ENCODE measurements around the gene FYTTD1. TPM values are rescaled to one million over a fixed set of nuclear protein-coding genes. Genes with fewer than 3 reads are reported as not detected.
"Not testable (repeated sequence)": the region's sequence is repeated elsewhere in the genome, so short reads cannot be mapped to it uniquely, and the experiment has no call there.

FYTTD1 gene, protein sequence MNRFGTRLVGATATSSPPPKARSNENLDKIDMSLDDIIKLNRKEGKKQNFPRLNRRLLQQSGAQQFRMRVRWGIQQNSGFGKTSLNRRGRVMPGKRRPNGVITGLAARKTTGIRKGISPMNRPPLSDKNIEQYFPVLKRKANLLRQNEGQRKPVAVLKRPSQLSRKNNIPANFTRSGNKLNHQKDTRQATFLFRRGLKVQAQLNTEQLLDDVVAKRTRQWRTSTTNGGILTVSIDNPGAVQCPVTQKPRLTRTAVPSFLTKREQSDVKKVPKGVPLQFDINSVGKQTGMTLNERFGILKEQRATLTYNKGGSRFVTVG
- total RNA-seq (10 to 100 TPM; 60.0 to 60.2 TPM), polyA plus RNA-seq (100 to 1,000 TPM in 1 of 2 donors, 10 to 100 TPM in 1; 98.6 to 120 TPM)

DNA sequence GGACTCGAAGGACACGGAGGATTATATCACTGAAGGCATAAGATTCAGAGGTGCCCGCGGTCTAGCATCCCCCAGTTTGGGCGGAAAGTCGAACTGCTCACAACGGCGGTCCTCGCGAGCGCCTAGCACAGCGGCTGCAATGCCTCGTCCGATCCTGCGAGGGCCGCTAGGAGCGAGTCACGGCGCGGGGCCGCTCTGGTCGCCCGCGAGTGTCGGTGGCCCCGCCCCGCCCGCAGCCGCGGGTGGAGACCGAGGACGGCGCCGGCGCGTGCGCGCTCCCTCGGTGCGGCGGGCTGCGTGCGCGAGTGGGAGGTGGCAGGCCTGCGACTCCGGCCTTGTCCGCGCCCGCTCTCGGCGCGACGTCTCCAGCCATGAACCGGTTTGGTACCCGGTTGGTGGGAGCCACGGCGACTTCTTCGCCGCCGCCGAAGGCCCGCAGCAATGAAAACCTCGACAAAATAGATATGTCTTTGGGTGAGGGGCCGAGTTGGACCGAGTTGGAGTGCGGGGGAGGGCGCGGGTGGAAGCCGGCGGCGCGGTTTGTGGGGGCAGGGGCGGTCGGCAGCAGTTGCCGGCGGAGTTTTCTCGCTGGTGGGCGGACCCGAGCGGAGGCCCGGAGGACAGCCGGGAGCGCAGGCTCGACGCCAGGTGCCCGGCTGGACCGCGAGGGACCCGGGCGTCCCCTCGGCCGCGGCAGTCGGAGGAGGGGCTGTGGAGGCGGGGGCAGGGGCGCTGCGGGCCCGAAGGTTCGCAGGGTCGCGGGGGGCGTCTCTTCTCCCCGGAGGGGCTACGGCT is at the start of gene FYTTD1:
Gene FYTTD1, plus strand, starts transcription at position 283 of the 795 bp plus-strand sequence. Its CDS starts 89 bp downstream, at position 372.
- peak within 1 kb of the TSS; percentile 86 for H3K27ac ChIP-seq (ENCODE audit: low read depth, low read length)
- peaks cover 50% of the 10 kb centered on the region for H3K4me1 ChIP-seq (ENCODE audit: insufficient read depth, low read length)
- H3K27me3 Mint-ChIP-seq, result peaks cover 0 to 2% of the 10 kb centered on the region in 2 donors
- H3K27me3 ChIP-seq (ENCODE audit: insufficient read depth, low read length), result no peaks in the 10 kb centered on the region
- peak; percentile 86 to 90 (median 88) for DNase-seq
- H3K36me3 ChIP-seq (ENCODE audit: insufficient read depth, low read length), result no peaks in the 10 kb centered on the region
- peak within 1 kb of the TSS; percentile 93 to 99 (median 98) for H3K4me3 Mint-ChIP-seq
- ChIA-PET CTCF (ENCODE audit: partially characterized antibody) (interaction anchor here (0.7 to 1.7 kb wide), 10 partner anchors 9 to 156 kb away, joined by 3 to 11 read pairs (median 4); no protein-coding TSS in a partner anchor), POLR2A (ENCODE audit: partially characterized antibody) (interaction anchor here (1.2 to 4.2 kb wide), 6 partner anchors 13 to 200 kb away, joined by 3 to 42 read pairs (median 28); partner anchors contain the start of genes LRCH3, RPL35A and RUBCN)
- H3K4me3 ChIP-seq (ENCODE audit: low read length in 2 of 2), result peak within 1 kb of the TSS; percentile 75 to 89
- peaks cover 0 to 13% of the 10 kb centered on the region in 2 donors for H3K36me3 Mint-ChIP-seq
- H3K27ac Mint-ChIP-seq, result peak within 1 kb of the TSS; percentile 97 to 99 (median 99)
- intact Hi-C loops (cut with micrococcal nuclease), result loop anchor here (1.0 to 5.0 kb wide), 7 partner anchors 13 to 203 kb away; partner anchors contain the start of genes BDH1, LRCH3, RPL35A and RUBCN
- H3K4me1 Mint-ChIP-seq, result peaks cover 26 to 54% (median 39%) of the 10 kb centered on the region in 4 donors
- no peaks in the 10 kb centered on the region for H3K9me3 ChIP-seq (ENCODE audit: control insufficient read depth in 1 of 2, low read length in 2 of 2)
- no peaks in the 10 kb centered on the region for H3K9me3 Mint-ChIP-seq

DNA sequence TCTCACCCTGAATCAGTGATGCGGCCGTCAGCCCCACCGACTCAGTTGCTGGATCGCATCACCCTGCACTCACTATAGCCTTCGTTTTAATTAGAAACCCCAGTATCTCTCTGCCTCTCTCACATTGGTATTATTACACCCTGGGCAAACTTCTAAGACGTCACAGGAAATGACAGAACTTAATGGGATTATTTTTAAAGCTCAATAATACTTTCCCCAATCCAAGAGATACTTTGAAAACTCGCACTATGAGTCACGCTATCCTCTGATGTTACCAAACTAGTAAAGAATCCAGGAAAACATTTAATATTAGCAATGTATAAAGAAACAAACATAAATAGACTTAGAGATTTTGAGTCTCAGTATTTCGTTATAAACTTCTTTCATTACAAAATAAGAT is 49.6 kb upstream of the FYTTD1 start:
- no peaks in the 10 kb centered on the region for H3K27me3 Mint-ChIP-seq
- CTCF ChIA-PET (ENCODE audit: partially characterized antibody), result interaction anchor here (2.3 kb wide), 1 partner anchor 101 kb away, joined by 6 read pairs; no protein-coding TSS in a partner anchor

DNA sequence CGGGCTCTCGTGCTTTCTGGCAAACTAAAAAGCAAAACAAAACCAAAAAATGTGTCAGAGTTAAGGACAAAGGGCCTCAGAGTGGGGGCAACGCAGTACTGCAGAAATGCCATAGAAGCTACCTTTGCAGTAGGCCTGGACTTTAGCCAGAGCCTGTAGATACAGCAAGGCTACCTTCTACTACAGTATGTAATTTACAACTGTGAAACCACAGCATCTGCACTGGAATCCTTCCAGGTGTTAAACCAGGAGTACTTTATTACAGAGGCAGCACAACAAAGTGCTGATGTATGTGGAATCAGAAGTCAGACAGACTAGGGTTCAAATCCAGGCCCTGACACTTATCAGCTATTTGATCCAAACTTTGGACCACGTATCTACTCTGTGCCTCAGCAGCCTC is 47.8 kb upstream of the FYTTD1 start:
- H3K27me3 ChIP-seq (ENCODE audit: insufficient read depth, low read length), result no peaks in the 10 kb centered on the region
- intact Hi-C loops (cut with micrococcal nuclease), result no loop called here
- Mint-ChIP-seq H3K4me3 (no peak overlapping the region), H3K36me3 (peaks cover 58 to 67% of the 10 kb centered on the region in 2 donors), H3K9me3 (no peaks in the 10 kb centered on the region), H3K27me3 (no peaks in the 10 kb centered on the region), H3K4me1 (no peaks in the 10 kb centered on the region), H3K27ac (peak overlapping the region in 2 of 7 donors; percentile 25 to 38)
- H3K36me3 ChIP-seq (ENCODE audit: insufficient read depth, low read length), result peaks cover 48% of the 10 kb centered on the region
- no peaks in the 10 kb centered on the region for H3K9me3 ChIP-seq (ENCODE audit: control insufficient read depth in 1 of 2, low read length in 2 of 2)
- no peak overlapping the region for H3K4me3 ChIP-seq (ENCODE audit: low read length in 2 of 2)
- no peak for DNase-seq
- no peak overlapping the region for H3K27ac ChIP-seq (ENCODE audit: low read depth, low read length)
- ChIA-PET CTCF (ENCODE audit: partially characterized antibody) (no interaction called here), POLR2A (ENCODE audit: partially characterized antibody) (interaction anchor here (4.0 kb wide), 1 partner anchor 11 kb away, joined by 19 read pairs; no protein-coding TSS in a partner anchor)
- no peaks in the 10 kb centered on the region for H3K4me1 ChIP-seq (ENCODE audit: insufficient read depth, low read length)

More for the DNA sequence above, 49.6 kb upstream of the FYTTD1 start:
- Histone ChIP-seq H3K9me3 (ENCODE audit: control insufficient read depth in 1 of 2, low read length in 2 of 2) (no peaks in the 10 kb centered on the region), H3K4me1 (ENCODE audit: insufficient read depth, low read length) (no peaks in the 10 kb centered on the region), H3K27me3 (ENCODE audit: insufficient read depth, low read length) (no peaks in the 10 kb centered on the region), H3K36me3 (ENCODE audit: insufficient read depth, low read length) (peaks cover 59% of the 10 kb centered on the region), H3K4me3 (ENCODE audit: low read length in 2 of 2) (no peak overlapping the region), H3K27ac (ENCODE audit: low read depth, low read length) (no peak overlapping the region)
- peak overlapping the region in 1 of 7 donors; percentile 11 for H3K27ac Mint-ChIP-seq
- H3K4me1 Mint-ChIP-seq, result peaks cover 0 to 2% (median 0%) of the 10 kb centered on the region in 4 donors
- no peak overlapping the region for H3K4me3 Mint-ChIP-seq
- peaks cover 66 to 75% of the 10 kb centered on the region in 2 donors for H3K36me3 Mint-ChIP-seq
- DNase-seq, result no peak
- intact Hi-C loops (cut with micrococcal nuclease), result no loop called here
- POLR2A ChIA-PET (ENCODE audit: partially characterized antibody), result interaction anchor here (1.0 to 4.0 kb wide), 2 partner anchors 12 to 19 kb away, joined by 3 to 19 read pairs; no protein-coding TSS in a partner anchor
- no peaks in the 10 kb centered on the region for H3K9me3 Mint-ChIP-seq

DNA sequence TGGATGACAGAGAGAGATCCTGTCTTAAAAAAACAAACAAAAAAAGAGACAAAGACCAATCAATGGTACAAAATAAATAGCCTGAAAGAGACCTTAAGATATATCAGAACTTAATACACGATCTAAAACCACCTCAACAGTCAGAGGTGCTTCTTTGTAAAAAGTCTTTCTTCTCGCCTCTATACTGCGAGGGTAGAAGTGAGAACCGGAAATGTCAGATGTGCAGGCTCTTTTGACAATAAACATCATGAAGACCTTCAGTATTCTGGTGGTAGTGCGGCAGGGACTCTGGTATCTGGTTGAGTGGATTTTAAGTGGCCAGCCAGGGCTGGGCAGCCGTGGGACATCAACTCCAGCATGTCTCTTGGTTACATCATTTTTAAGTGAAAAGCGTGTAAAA is 43.0 kb upstream of the FYTTD1 start:
- Histone ChIP-seq H3K27me3 (ENCODE audit: insufficient read depth, low read length) (no peaks in the 10 kb centered on the region), H3K4me3 (ENCODE audit: low read length in 2 of 2) (no peak overlapping the region), H3K36me3 (ENCODE audit: insufficient read depth, low read length) (peaks cover 23% of the 10 kb centered on the region), H3K9me3 (ENCODE audit: control insufficient read depth in 1 of 2, low read length in 2 of 2) (no peaks in the 10 kb centered on the region), H3K27ac (ENCODE audit: low read depth, low read length) (no peak overlapping the region), H3K4me1 (ENCODE audit: insufficient read depth, low read length) (peaks cover under 1% of the 10 kb centered on the region)
- intact Hi-C loops (cut with micrococcal nuclease), result no loop called here
- ChIA-PET CTCF (ENCODE audit: partially characterized antibody) (no interaction called here), POLR2A (ENCODE audit: partially characterized antibody) (no interaction called here)
- no peak for DNase-seq
- H3K9me3 Mint-ChIP-seq, result no peaks in the 10 kb centered on the region
- no peaks in the 10 kb centered on the region for H3K27me3 Mint-ChIP-seq
- peak overlapping the region in 3 of 7 donors; percentile 37 to 70 (median 47) for H3K27ac Mint-ChIP-seq
- no peak overlapping the region for H3K4me3 Mint-ChIP-seq
- peaks cover 0 to 3% (median under 1%) of the 10 kb centered on the region in 4 donors for H3K4me1 Mint-ChIP-seq
- H3K36me3 Mint-ChIP-seq, result peaks cover 20 to 26% of the 10 kb centered on the region in 2 donors

DNA sequence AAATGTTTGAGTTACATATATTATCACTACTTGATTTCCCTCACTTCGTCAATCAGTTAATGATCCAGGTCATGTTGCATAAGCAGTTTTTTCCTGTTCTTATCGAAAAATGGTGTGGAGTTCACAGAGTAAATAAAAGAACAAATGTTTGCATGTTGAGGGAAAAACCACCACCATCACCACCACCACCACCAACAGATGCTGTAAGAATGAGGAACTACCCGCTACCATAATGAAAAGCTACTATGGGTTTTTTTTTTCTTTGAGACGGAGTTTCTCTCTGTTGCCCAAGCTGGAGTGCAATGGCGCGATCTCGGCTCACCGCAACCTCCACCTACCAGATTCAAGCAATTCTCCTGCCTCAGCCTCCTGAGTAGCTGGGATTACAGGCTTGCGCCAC is 40.5 kb upstream of the FYTTD1 start:
- H3K36me3 Mint-ChIP-seq, result peaks cover 9 to 20% of the 10 kb centered on the region in 2 donors

DNA sequence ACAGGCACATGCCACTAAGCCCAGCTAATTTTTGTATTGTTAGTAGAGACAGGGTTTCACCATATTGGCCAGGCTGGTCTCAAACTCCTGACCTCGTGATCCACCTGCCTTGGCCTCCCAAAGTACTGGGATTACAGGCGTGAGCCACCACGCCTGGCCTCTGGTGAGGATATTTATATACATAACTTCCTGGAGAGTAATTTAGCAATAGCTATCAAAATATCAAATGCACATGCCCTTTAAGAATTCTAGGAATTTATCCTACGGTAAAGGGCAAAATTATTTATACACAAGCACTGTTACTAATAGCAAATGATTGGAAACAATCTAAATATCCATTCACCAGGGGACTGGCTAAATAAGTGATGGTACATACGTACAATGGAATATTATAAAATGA is 38.7 kb upstream of the FYTTD1 start:
- H3K9me3 Mint-ChIP-seq; H3K27me3 ChIP-seq (ENCODE audit: insufficient read depth, low read length); H3K27ac ChIP-seq (ENCODE audit: low read depth, low read length); H3K36me3 ChIP-seq (ENCODE audit: insufficient read depth, low read length); intact Hi-C loops (cut with micrococcal nuclease); H3K4me3 ChIP-seq (ENCODE audit: low read length in 2 of 2); H3K9me3 ChIP-seq (ENCODE audit: control insufficient read depth in 1 of 2, low read length in 2 of 2); DNase-seq; H3K27me3 Mint-ChIP-seq; H3K4me3 Mint-ChIP-seq: not testable (repeated sequence)
- peak overlapping the region; percentile 16 to 99 (median 65) for H3K27ac Mint-ChIP-seq
- H3K4me1 ChIP-seq (ENCODE audit: insufficient read depth, low read length), result peaks cover 17% of the 10 kb centered on the region
- POLR2A ChIA-PET (ENCODE audit: partially characterized antibody), result interaction anchor here (0.6 to 6.4 kb wide), 6 partner anchors 9 to 591 kb away, joined by 3 to 78 read pairs (median 22); partner anchors contain the start of genes FYTTD1 and RUBCN
- CTCF ChIA-PET (ENCODE audit: partially characterized antibody), result interaction anchor here (1.6 to 1.9 kb wide), 2 partner anchors 8 to 13 kb away, joined by 4 to 6 read pairs; no protein-coding TSS in a partner anchor
- H3K4me1 Mint-ChIP-seq, result peaks cover 17 to 20% (median 18%) of the 10 kb centered on the region in 4 donors
- peaks cover 14 to 21% of the 10 kb centered on the region in 2 donors for H3K36me3 Mint-ChIP-seq

More for the DNA sequence above, 40.5 kb upstream of the FYTTD1 start:
- POLR2A ChIA-PET (ENCODE audit: partially characterized antibody), result no interaction called here
- intact Hi-C loops (cut with micrococcal nuclease), result no loop called here
- H3K27ac ChIP-seq (ENCODE audit: low read depth, low read length), result no peak overlapping the region
- no peaks in the 10 kb centered on the region for H3K27me3 Mint-ChIP-seq
- no peak overlapping the region for H3K27ac Mint-ChIP-seq
- H3K9me3 ChIP-seq (ENCODE audit: control insufficient read depth in 1 of 2, low read length in 2 of 2), result no peaks in the 10 kb centered on the region
- CTCF ChIA-PET (ENCODE audit: partially characterized antibody), result no interaction called here
- no peak overlapping the region for H3K4me3 Mint-ChIP-seq
- peaks cover 16 to 17% (median 17%) of the 10 kb centered on the region in 4 donors for H3K4me1 Mint-ChIP-seq
- no peaks in the 10 kb centered on the region for H3K27me3 ChIP-seq (ENCODE audit: insufficient read depth, low read length)
- no peaks in the 10 kb centered on the region for H3K9me3 Mint-ChIP-seq
- no peak for DNase-seq
- peaks cover 9% of the 10 kb centered on the region for H3K36me3 ChIP-seq (ENCODE audit: insufficient read depth, low read length)
- H3K4me3 ChIP-seq (ENCODE audit: low read length in 2 of 2), result no peak overlapping the region
- H3K4me1 ChIP-seq (ENCODE audit: insufficient read depth, low read length), result peaks cover 17% of the 10 kb centered on the region
